Heart right ventricle (tissue), 16 donors: ENCODE results near the gene MVK. TPM values are rescaled to one million over a fixed set of nuclear protein-coding genes. Genes with fewer than 3 reads are reported as not detected.

ENCODE experiments used
- ATAC-seq, 8 donors: fragments of 200-7000 bp; cut with Tn5 transposase; one replicate each; pipeline ENCODE4 v1.9.1; 2020; ENCODE audit warnings: mild to moderate bottlenecking in 8 of 8, moderate library complexity in 8 of 8, moderate number of reproducible peaks in 1 of 8
- DNase-seq, 2 donors: peaks; one replicate each; pipeline ENCODE4 v3.0.0-alpha.2; 2020
- H3K27ac ChIP-seq, 10 donors: fragments of 200-600 bp; sonication (generic) in 2 of 10; one replicate each; pipeline versions ENCODE4 v1.5.0 to v1.8.0; 2020 to 2022; ENCODE audit warnings: mild to moderate bottlenecking in 3 of 10
- H3K27me3 ChIP-seq, 7 donors: fragments of 200-600 bp; one replicate each; pipeline ENCODE4 v1.8.0; 2021 to 2022; ENCODE audit warnings: mild to moderate bottlenecking in 2 of 7
- H3K36me3 ChIP-seq, 9 donors: fragments of 200-600 bp; sonication (generic) in 1 of 9; one replicate each; pipeline versions ENCODE4 v1.5.0 to v1.8.0; 2020 to 2022; ENCODE audit warnings: mild to moderate bottlenecking in 2 of 9
- H3K4me1 ChIP-seq, 9 donors: fragments of 200-600 bp; sonication (generic) in 1 of 9; one replicate each; pipeline versions ENCODE4 v1.5.0 to v1.8.0; 2020 to 2022; ENCODE audit warnings: mild to moderate bottlenecking in 4 of 9
- H3K4me3 ChIP-seq, 10 donors: fragments of 200-600 bp; sonication (generic) in 2 of 10; one replicate each; pipeline versions ENCODE4 v1.5.0 to v1.8.0; 2020 to 2022; ENCODE audit warnings: mild to moderate bottlenecking in 7 of 10, moderate library complexity in 2 of 10
- H3K9me3 ChIP-seq, 11 donors: fragments of 200-600 bp in 10 of 11; sonication (generic) in 2 of 11; one replicate each; pipeline versions ENCODE4 v1.5.0 to v1.8.0; 2013 to 2022; ENCODE audit warnings: mild to moderate bottlenecking in 2 of 11, control low read depth in 1 of 11, moderate library complexity in 1 of 11
- WGBS, 2 donors: extraction: QIAGEN DNeasy Blood & Tissue Kit; methylation state at CpG; one replicate each; pipeline ENCODE4 v1.1.7; 2013; ENCODE audit warnings: inconsistent platforms in 1 of 2; 5-methylcytosine and 5-hydroxymethylcytosine counted together
- intact Hi-C, 10 donors: fragments of 100-400 bp; cut with DNase I; formaldehyde crosslinking; loops; one replicate each; pipeline versions ENCODE4 v1.11.1 to v1.14.2; 2022
- polyA plus RNA-seq, 2 donors: library from polyadenylated mRNA; stranded (reverse); fragments of 200-250 nt; gene quantifications; one replicate each; pipeline ENCODE4 v1.2.3, GENCODE V29; 2013
- total RNA-seq, 10 donors: library from RNA; stranded (reverse); fragmentation: NEBNext Ultra II Directional in 3 of 10; extraction: Animal tissue kit (Norgen Biotek cat#: 25700) in 3 of 10; gene quantifications; one replicate each; pipeline versions ENCODE4 v1.2.1 to v1.2.4, GENCODE V29; 2021 to 2023
- TF ChIP-seq, protein P1 (sequence below), 9 donors: fragments of 200-600 bp; sonication (generic) in 2 of 9; IDR thresholded peaks; one replicate each; pipeline versions ENCODE4 v1.5.0 to v1.8.0; 2021 to 2022; ENCODE audit warnings: antibody characterized with exemption in 9 of 9, mild to moderate bottlenecking in 5 of 9, moderate library complexity in 1 of 9
- donor health status: Arrhythmogenic right ventricular cardiomyopathy.
- donor health status: ischemic (EF 13 %, LVEDD 7.1; RV severe dilation, severe dysfunction).
- donor health status: healthy with polysubstance abuse.
- donor health status: DM: no; HTN: yes; CAD: no.
- donor health status: DM: no; HTN: no; CAD: no.
- donor health status: ischemic (EF 25% LVEDD 6.9; RV normal size, moderate dysfunction).
- donor health status: ischemic (EF 25% LVEDD 5.7; RV mildly dilated, moderate dysfunction).
- donor health status: healthy.
- donor health status: DM: yes; HTN: yes; CAD: no.
- donor health status: Ischemic cardiomyopathy.
- donor health status: ischemic (EF 35%, LVEDD 5.7; RV mildly dilated, moderate dysfunction).
- donor health status: nonischemic (EF 11% LVEDD 7.7; RV severe dilation, severe dysfunction).
- donor health status: DM: yes; HTN: yes; CAD: no.
- donor health status: PGD.
- donor health status: ischemic (EF 29% LVEDD 5.4; RV normal size, mild dysfunction).
- donor health status: nonischemic (EF 23%, LVEDD 6.1; RV moderate dilation, normal function).

Gene MVK
- total and polyA plus RNA-seq, 12 donors: 7.9 to 18.1 (median 9.3) TPM

- DNase-seq (no peak), ATAC-seq (no peak)
- peaks cover 0 to 34% (median under 1%) of the 10 kb centered on the region in 7 donors for H3K27me3 ChIP-seq
- TF ChIP-seq, protein P1, sequence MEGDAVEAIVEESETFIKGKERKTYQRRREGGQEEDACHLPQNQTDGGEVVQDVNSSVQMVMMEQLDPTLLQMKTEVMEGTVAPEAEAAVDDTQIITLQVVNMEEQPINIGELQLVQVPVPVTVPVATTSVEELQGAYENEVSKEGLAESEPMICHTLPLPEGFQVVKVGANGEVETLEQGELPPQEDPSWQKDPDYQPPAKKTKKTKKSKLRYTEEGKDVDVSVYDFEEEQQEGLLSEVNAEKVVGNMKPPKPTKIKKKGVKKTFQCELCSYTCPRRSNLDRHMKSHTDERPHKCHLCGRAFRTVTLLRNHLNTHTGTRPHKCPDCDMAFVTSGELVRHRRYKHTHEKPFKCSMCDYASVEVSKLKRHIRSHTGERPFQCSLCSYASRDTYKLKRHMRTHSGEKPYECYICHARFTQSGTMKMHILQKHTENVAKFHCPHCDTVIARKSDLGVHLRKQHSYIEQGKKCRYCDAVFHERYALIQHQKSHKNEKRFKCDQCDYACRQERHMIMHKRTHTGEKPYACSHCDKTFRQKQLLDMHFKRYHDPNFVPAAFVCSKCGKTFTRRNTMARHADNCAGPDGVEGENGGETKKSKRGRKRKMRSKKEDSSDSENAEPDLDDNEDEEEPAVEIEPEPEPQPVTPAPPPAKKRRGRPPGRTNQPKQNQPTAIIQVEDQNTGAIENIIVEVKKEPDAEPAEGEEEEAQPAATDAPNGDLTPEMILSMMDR (IDR thresholded peaks at IDR 0.05): no peak
- no peak overlapping the region for H3K4me3 ChIP-seq
- intact Hi-C loops: no loop called here
- 57 to 58% methylated on average over 5 of the region's 5 CpGs for WGBS, 2 donors
- no peaks in the 10 kb centered on the region for H3K9me3 ChIP-seq
- peaks cover 0 to 14% (median 11%) of the 10 kb centered on the region in 9 donors for H3K4me1 ChIP-seq
- no peaks in the 10 kb centered on the region for H3K36me3 ChIP-seq
- H3K27ac ChIP-seq: no peak overlapping the region
Observed at GRCh38 chr12:109545826-109546225, 27.8 kb upstream of the MVK start.

DNA sequence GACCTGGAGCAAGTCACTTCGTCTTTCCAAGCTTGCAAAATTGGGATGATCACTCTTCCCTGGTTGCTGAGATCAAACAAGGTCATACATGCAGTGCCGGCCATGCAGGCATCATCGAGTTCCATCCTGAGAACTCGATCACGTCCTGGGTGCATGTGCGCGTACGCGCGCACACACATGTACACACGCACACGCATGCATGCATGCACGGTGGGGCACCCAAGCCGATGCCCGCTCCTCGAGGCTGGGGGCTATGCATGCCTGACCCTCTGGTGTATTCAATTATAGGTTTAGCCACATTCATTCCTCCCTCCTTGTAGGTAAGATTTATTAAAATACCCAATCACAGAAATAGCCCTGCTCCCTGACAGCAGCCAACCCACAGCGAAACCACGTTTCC is 26.3 kb upstream of the MVK start:
- 91 to 94% methylated on average over 18 of the region's 18 CpGs for WGBS, 2 donors
- ATAC-seq (no peak), DNase-seq (no peak)
- TF ChIP-seq, protein P1 (IDR thresholded peaks at IDR 0.05): no peak
- peaks cover 0 to 43% (median 5%) of the 10 kb centered on the region in 7 donors for H3K27me3 ChIP-seq
- no peaks in the 10 kb centered on the region for H3K9me3 ChIP-seq
- H3K4me1 ChIP-seq: peaks cover 0 to 14% (median 11%) of the 10 kb centered on the region in 9 donors
- H3K4me3 ChIP-seq: no peak overlapping the region
- H3K36me3 ChIP-seq: no peaks in the 10 kb centered on the region
- intact Hi-C loops: no loop called here
- H3K27ac ChIP-seq: no peak overlapping the region

GRCh38 chr12:109548258-109548657 is 25.3 kb upstream of the MVK start:
- ATAC-seq: no peak
- intact Hi-C loops: no loop called here
- H3K27ac ChIP-seq: no peak overlapping the region
- H3K9me3 ChIP-seq: no peaks in the 10 kb centered on the region
- 73% methylated on average over 4 of the region's 4 CpGs for WGBS, 2 donors
- DNase-seq: no peak
- peaks cover 0 to 51% (median 5%) of the 10 kb centered on the region in 7 donors for H3K27me3 ChIP-seq
- peaks cover 0 to 14% (median 11%) of the 10 kb centered on the region in 9 donors for H3K4me1 ChIP-seq
- no peak overlapping the region for H3K4me3 ChIP-seq
- TF ChIP-seq, protein P1 (IDR thresholded peaks at IDR 0.05): no peak
- no peaks in the 10 kb centered on the region for H3K36me3 ChIP-seq

DNA sequence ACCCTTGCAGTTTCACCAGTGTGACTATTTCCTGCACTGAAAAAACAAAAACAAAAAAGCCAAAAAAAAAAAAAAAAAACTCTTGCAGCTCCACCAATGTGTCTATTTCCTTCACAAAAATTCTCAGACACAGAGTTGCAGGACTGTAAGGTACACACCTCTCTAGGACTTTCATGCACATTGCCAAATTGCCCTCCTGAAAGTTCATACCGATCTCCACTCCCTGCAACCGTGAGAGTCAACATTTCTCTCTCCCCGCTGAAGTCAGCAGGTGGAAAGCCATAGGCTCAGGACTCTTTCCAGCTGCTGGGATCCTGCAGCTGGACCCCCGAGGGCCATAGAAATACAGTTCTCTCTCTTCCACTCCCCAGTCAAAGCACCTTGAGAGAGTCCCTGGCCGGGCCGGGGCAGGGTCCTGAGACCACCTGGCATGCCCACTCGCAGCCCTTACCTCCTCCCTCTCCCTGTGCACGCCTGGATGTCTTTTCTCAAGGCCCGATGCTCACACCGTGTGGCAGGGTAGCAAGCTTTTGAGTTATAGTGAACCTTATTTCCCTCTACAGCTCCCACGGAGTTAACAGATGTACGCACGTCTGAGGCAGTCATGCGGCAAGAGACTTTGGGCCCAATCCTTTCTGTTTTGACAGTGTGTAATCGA is 23.9 kb upstream of the MVK start:
- TF ChIP-seq, protein P1 (IDR thresholded peaks at IDR 0.05): no peak
- Histone ChIP-seq H3K9me3 (no peaks in the 10 kb centered on the region), H3K27me3 (peaks cover 0 to 51% (median 5%) of the 10 kb centered on the region in 7 donors), H3K36me3 (no peaks in the 10 kb centered on the region), H3K4me1 (peaks cover 0 to 11% (median 9%) of the 10 kb centered on the region in 9 donors), H3K4me3 (no peak overlapping the region), H3K27ac (no peak overlapping the region)
- DNase-seq (no peak), ATAC-seq (no peak)
- WGBS, 2 donors: 64 to 76% methylated on average over 15 of the region's 15 CpGs
- intact Hi-C loops: no loop called here
